GM21737 (cell line): Measurements from ENCODE around the gene PSPH.
A peak's percentile ranks its signal among the peaks of the same experiment; 100 is the strongest.
"Not testable (repeated sequence)": the region's sequence is repeated elsewhere in the genome, so short reads cannot be mapped to it uniquely, and the experiment has no call there.

Source experiments
- ATAC-seq: cut with Tn5 transposase; IDR thresholded peaks from one replicate; pipeline ENCODE4 v1.9.1; 2021; ENCODE audit warnings: mild to moderate bottlenecking, moderate library complexity; ENCODE audit not compliant: unreplicated experiment

The PSPH gene

GRCh38 chr7:56051339-56052191, at the start of gene PSPH, which contains the start of gene CCT6A:
TSS of gene PSPH (minus strand) at chr7:56051444. CDS start at chr7:56021212, 30,232 bp downstream.
TSS of gene CCT6A (plus strand) at chr7:56051765. CDS start at chr7:56051849, 84 bp downstream.
- peak; percentile 96 for ATAC-seq

GRCh38 chr7:56099653-56100052, 48.4 kb upstream of the PSPH start:
- no peak for ATAC-seq

- not testable (repeated sequence) for ATAC-seq
These were observed 47.2 kb upstream of the PSPH start for GRCh38 chr7:56098187-56099008.

GRCh38 chr7:56097700-56098099, 46.5 kb upstream of the PSPH start:
- no peak for ATAC-seq

GRCh38 chr7:56092789-56093531, 41.7 kb upstream of the PSPH start, which contains the start of gene PHKG1:
TSS of gene PHKG1 (minus strand) at chr7:56092952. CDS start at chr7:56088941, 4,011 bp downstream.
- ATAC-seq = no peak

GRCh38 chr7:56092388-56092787, 41.1 kb upstream of the PSPH start:
- not testable (repeated sequence) for ATAC-seq

GRCh38 chr7:56091591-56091990, 40.3 kb upstream of the PSPH start:
- ATAC-seq = no peak

- no peak for ATAC-seq
These were observed 36.2 kb upstream of the PSPH start for GRCh38 chr7:56087445-56087844.

GRCh38 chr7:56086761-56087160, 35.5 kb upstream of the PSPH start:
- ATAC-seq = no peak

- ATAC-seq = no peak
These were observed 32.0 kb upstream of the PSPH start for GRCh38 chr7:56083150-56083785.

- ATAC-seq = no peak
These were observed 30.5 kb upstream of the PSPH start for GRCh38 chr7:56081626-56082340.

GRCh38 chr7:56080726-56081435, 29.6 kb upstream of the PSPH start:
- ATAC-seq = not testable (repeated sequence)

GRCh38 chr7:56079450-56080185, 28.4 kb upstream of the PSPH start:
- ATAC-seq = no peak

- no peak for ATAC-seq
These were observed 27.0 kb upstream of the PSPH start for GRCh38 chr7:56078196-56078595.

GRCh38 chr7:56077681-56078080, 26.4 kb upstream of the PSPH start:
- ATAC-seq = no peak

GRCh38 chr7:56074371-56074791, 23.1 kb upstream of the PSPH start:
- ATAC-seq = peak; percentile 80

- ATAC-seq = not testable (repeated sequence)
These were observed 15.1 kb upstream of the PSPH start for GRCh38 chr7:56066376-56066775.

GRCh38 chr7:56063882-56064625, 12.8 kb upstream of the PSPH start, which contains the start of gene SUMF2:
TSS of gene SUMF2 (plus strand) at chr7:56064286. CDS start at chr7:56064312, 26 bp downstream.
- peak; percentile 89 for ATAC-seq
